Neuronal stem cell (in vitro differentiated cells): ENCODE results near the gene POLQ.
A peak's percentile ranks its signal among the peaks of the same experiment; 100 is the strongest.

ENCODE experiments used
- DNase-seq: peaks from one replicate; pipeline ENCODE4 v3.0.0-alpha.2; 2013; ENCODE audit warnings: low spot score
- H2AFZ ChIP-seq: one replicate; pipeline ENCODE4 v1.6.1; 2013; ENCODE audit warnings: mild to moderate bottlenecking, low read length, inconsistent platforms
- H2AK5ac ChIP-seq: 2 replicates; pipeline ENCODE4 v1.6.1; 2013; ENCODE audit warnings: low read depth, mild to moderate bottlenecking, inconsistent platforms, low read length, moderate library complexity, mixed read lengths
- H2BK120ac ChIP-seq: 2 replicates; pipeline ENCODE4 v1.6.1; 2013; ENCODE audit warnings: low read depth, mild to moderate bottlenecking, inconsistent platforms, low read length, moderate library complexity, mixed read lengths
- H2BK12ac ChIP-seq: one replicate; pipeline ENCODE4 v1.6.1; 2013; ENCODE audit warnings: low read length, inconsistent platforms
- H2BK15ac ChIP-seq: 2 replicates; pipeline ENCODE4 v1.6.1; 2013; ENCODE audit warnings: mild to moderate bottlenecking, low read length, inconsistent platforms, mixed read lengths
- H2BK5ac ChIP-seq: one replicate; pipeline ENCODE4 v1.6.1; 2013; ENCODE audit warnings: inconsistent platforms, mild to moderate bottlenecking, low read length, moderate library complexity
- H3K14ac ChIP-seq: one replicate; pipeline ENCODE4 v1.6.1; 2013; ENCODE audit warnings: low read length, inconsistent platforms
- H3K18ac ChIP-seq: 2 replicates; pipeline ENCODE4 v1.6.1; 2013; ENCODE audit warnings: low read length, inconsistent platforms
- H3K23ac ChIP-seq: 2 replicates; pipeline ENCODE4 v1.6.1; 2013; ENCODE audit warnings: low read depth, mild to moderate bottlenecking, mixed read lengths, low read length, inconsistent platforms; ENCODE audit not compliant: poor library complexity
- H3K27ac ChIP-seq: replicated peaks from 3 replicates; pipeline ENCODE4 v1.5.1; 2013; ENCODE audit warnings: low read length, inconsistent platforms
- H3K27me3 ChIP-seq, 3 experiments: 2 replicates each; pipeline ENCODE4 v1.6.1; 2013; ENCODE audit warnings: low read length in 3 of 3, mild to moderate bottlenecking in 2 of 3, inconsistent platforms in 1 of 3, low read depth in 1 of 3, mixed read lengths in 1 of 3, moderate library complexity in 1 of 3; ENCODE audit not compliant: control insufficient read depth in 3 of 3, insufficient read depth in 3 of 3
- H3K36me3 ChIP-seq, 2 donors: replicated peaks in 1 of 2; 2 replicates each; pipeline ENCODE4 v1.6.1; 2013; ENCODE audit warnings: low read length in 2 of 2; ENCODE audit not compliant: control insufficient read depth in 2 of 2, insufficient read depth in 2 of 2
- H3K4ac ChIP-seq: 2 replicates; pipeline ENCODE4 v1.6.1; 2013; ENCODE audit warnings: inconsistent platforms, mild to moderate bottlenecking, low read length, moderate library complexity
- H3K4me1 ChIP-seq, 2 donors: 1 replicate in 1 of 2; 2 replicates in 1 of 2; pipeline ENCODE4 v1.6.1; 2013; ENCODE audit warnings: low read length in 2 of 2, low read depth in 1 of 2; ENCODE audit not compliant: control insufficient read depth in 2 of 2, insufficient read depth in 1 of 2
- H3K4me2 ChIP-seq: one replicate; pipeline ENCODE4 v1.6.1; 2013; ENCODE audit warnings: mild to moderate bottlenecking, low read length, inconsistent platforms; ENCODE audit not compliant: insufficient read depth, poor library complexity, severe bottlenecking
- H3K4me3 ChIP-seq, 2 donors: 2 replicates each; pipeline ENCODE4 v1.5.1; 2013; ENCODE audit warnings: low read length in 2 of 2, mild to moderate bottlenecking in 2 of 2, inconsistent platforms in 1 of 2, moderate library complexity in 1 of 2
- H3K79me1 ChIP-seq: one replicate; pipeline ENCODE4 v1.6.1; 2013; ENCODE audit warnings: low read depth, mild to moderate bottlenecking, inconsistent platforms, low read length, moderate library complexity
- H3K9ac ChIP-seq: one replicate; pipeline ENCODE4 v1.6.1; 2013; ENCODE audit warnings: mild to moderate bottlenecking, low read depth, low read length, inconsistent platforms; ENCODE audit not compliant: poor library complexity
- H3K9me3 ChIP-seq, 2 donors: replicated peaks in 1 of 2; 2 replicates each; pipeline versions ENCODE3 to v1.6.1; 2013; ENCODE audit warnings: low read length in 2 of 2, mild to moderate bottlenecking in 2 of 2, inconsistent platforms in 1 of 2, low read depth in 1 of 2, mixed read lengths in 1 of 2, moderate library complexity in 1 of 2; ENCODE audit not compliant: control insufficient read depth in 2 of 2, insufficient read depth in 1 of 2
- H4K8ac ChIP-seq: one replicate; pipeline ENCODE4 v1.6.1; 2013; ENCODE audit warnings: low read depth, mild to moderate bottlenecking, inconsistent platforms, low read length, moderate library complexity
- H4K91ac ChIP-seq: one replicate; pipeline ENCODE4 v1.6.1; 2013; ENCODE audit warnings: low read length, low read depth, mild to moderate bottlenecking, inconsistent platforms; ENCODE audit not compliant: poor library complexity
- whole genome bisulfite sequencing, 2 donors: extraction: QIAGEN DNeasy Blood & Tissue Kit; methylation state at CpG; one replicate each; pipeline ENCODE4 v1.1.7; 2013; ENCODE audit warnings: missing lambda C conversion rate in 2 of 2, mixed read lengths in 1 of 2; ENCODE audit not compliant: insufficient read length in 2 of 2, insufficient replicate concordance in 1 of 2; ENCODE audit errors: extremely low coverage in 2 of 2; 5-methylcytosine and 5-hydroxymethylcytosine counted together

The POLQ gene

GRCh38 chr3:121552797-121553196 lies 7.0 kb upstream of the POLQ start:
- Histone ChIP-seq H3K9ac (no peak overlapping the region), H2AFZ (peak overlapping the region; percentile 56), H2AK5ac (no peak overlapping the region), H3K4ac (no peak overlapping the region), H3K4me3 (no peak overlapping the region), H3K18ac (no peak overlapping the region), H3K4me1 (no peaks in the 10 kb centered on the region), H3K27ac (no peak overlapping the region), H3K14ac (no peak overlapping the region), H3K4me2 (no peak overlapping the region), H3K27me3 (peaks cover 0 to 5% (median 0%) of the 10 kb centered on the region in 3 experiments), H3K9me3 (no peaks in the 10 kb centered on the region), H2BK12ac (no peak overlapping the region), H3K79me1 (no peaks in the 10 kb centered on the region), H3K36me3 (no peaks in the 10 kb centered on the region), H4K91ac (no peak overlapping the region), H4K8ac (no peak overlapping the region), H3K23ac (no peak overlapping the region), H2BK5ac (no peak overlapping the region), H2BK15ac (no peak overlapping the region), H2BK120ac (no peak overlapping the region)
- DNase-seq, result no peak
- no CpG with 5 or more reads among the region's 3 CpGs for WGBS, 2 donors

- no peak overlapping the region for H2BK5ac ChIP-seq
- no peak overlapping the region for H2BK120ac ChIP-seq
- no peak overlapping the region for H3K4me2 ChIP-seq
- H3K18ac ChIP-seq, result no peak overlapping the region
- H4K91ac ChIP-seq, result no peak overlapping the region
- H3K4me1 ChIP-seq, result no peaks in the 10 kb centered on the region
- H2BK15ac ChIP-seq, result no peak overlapping the region
- no peak overlapping the region for H3K4ac ChIP-seq
- no peak for DNase-seq
- no peaks in the 10 kb centered on the region for H3K79me1 ChIP-seq
- peak overlapping the region; percentile 56 for H2AFZ ChIP-seq
- H3K9ac ChIP-seq, result no peak overlapping the region
- H3K27me3 ChIP-seq, result peaks cover 0 to 5% (median 0%) of the 10 kb centered on the region in 3 experiments
- H2BK12ac ChIP-seq, result no peak overlapping the region
- H3K14ac ChIP-seq, result no peak overlapping the region
- no peak overlapping the region for H3K27ac ChIP-seq
- H3K23ac ChIP-seq, result no peak overlapping the region
- WGBS, 2 donors, result no CpG with 5 or more reads among the region's 4 CpGs
- no peak overlapping the region for H4K8ac ChIP-seq
- H3K4me3 ChIP-seq, result no peak overlapping the region
- no peaks in the 10 kb centered on the region for H3K9me3 ChIP-seq
- H3K36me3 ChIP-seq, result no peaks in the 10 kb centered on the region
- H2AK5ac ChIP-seq, result no peak overlapping the region
Measured at GRCh38 chr3:121552379-121552778, 6.6 kb upstream of the POLQ start.

DNA sequence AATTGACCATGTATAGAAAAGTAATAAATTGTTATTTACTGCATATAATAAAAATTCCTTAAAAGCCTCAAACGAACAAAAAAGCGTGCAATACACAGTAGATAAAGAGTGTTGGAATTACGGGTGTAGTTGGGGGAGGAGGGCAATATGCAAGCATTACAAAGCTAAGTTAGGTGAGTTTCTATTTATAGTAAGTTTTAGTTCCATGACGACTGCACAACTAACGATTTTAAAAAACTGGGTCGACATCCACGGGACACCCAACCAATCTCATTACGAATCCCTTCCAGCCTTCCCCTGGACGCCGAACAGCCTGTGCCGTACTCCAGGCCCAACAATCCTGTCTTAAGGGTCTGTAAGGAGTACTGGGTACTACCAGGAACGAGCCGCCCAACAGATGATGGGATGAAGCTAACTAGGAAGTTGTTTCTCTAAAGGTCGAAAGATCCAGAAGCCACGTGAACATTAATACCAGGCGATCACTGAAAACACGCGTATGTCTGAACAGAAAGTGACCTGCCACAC lies 677 bp downstream of the POLQ start:
- Histone ChIP-seq H2AK5ac (no peak overlapping the region), H4K91ac (no peak overlapping the region), H2AFZ (peak overlapping the region; percentile 82), H3K4me2 (peak overlapping the region; percentile 67), H3K14ac (peak overlapping the region; percentile 17), H3K27ac (no peak overlapping the region), H2BK15ac (no peak overlapping the region), H3K9me3 (no peaks in the 10 kb centered on the region), H3K4ac (no peak overlapping the region), H2BK12ac (no peak overlapping the region), H3K23ac (no peak overlapping the region), H2BK5ac (no peak overlapping the region), H2BK120ac (no peak overlapping the region), H3K36me3 (peaks cover 3 to 43% of the 10 kb centered on the region in 2 donors), H3K9ac (peak overlapping the region; percentile 95), H3K18ac (peak overlapping the region; percentile 87), H3K4me1 (no peaks in the 10 kb centered on the region), H3K79me1 (peaks cover 4% of the 10 kb centered on the region), H3K27me3 (no peaks in the 10 kb centered on the region), H3K4me3 (peak overlapping the region; percentile 66 to 92), H4K8ac (no peak overlapping the region)
- DNase-seq, result no peak
- no CpG with 5 or more reads among the region's 18 CpGs for WGBS, 2 donors

- Histone ChIP-seq H3K23ac (no peak overlapping the region), H3K18ac (no peak overlapping the region), H3K79me1 (peaks cover 4% of the 10 kb centered on the region), H3K27ac (no peak overlapping the region), H3K9ac (no peak overlapping the region), H3K4me3 (no peak overlapping the region), H2BK15ac (no peak overlapping the region), H3K4me1 (no peaks in the 10 kb centered on the region), H4K91ac (no peak overlapping the region), H2AFZ (no peak overlapping the region), H2BK120ac (no peak overlapping the region), H3K4me2 (no peak overlapping the region), H2AK5ac (no peak overlapping the region), H3K4ac (no peak overlapping the region), H3K27me3 (no peaks in the 10 kb centered on the region), H4K8ac (no peak overlapping the region), H3K36me3 (peaks cover 4 to 65% of the 10 kb centered on the region in 2 donors), H2BK5ac (no peak overlapping the region), H2BK12ac (no peak overlapping the region), H3K14ac (no peak overlapping the region), H3K9me3 (no peaks in the 10 kb centered on the region)
- no peak for DNase-seq
Measured at GRCh38 chr3:121542924-121543323, 2.9 kb downstream of the POLQ start.
